Stomach (tissue), 9 donors: ENCODE measurements around the gene PTPRK. TPM values are rescaled to one million over a fixed set of nuclear protein-coding genes. Genes with fewer than 3 reads are reported as not detected.

Experiments used
- DNase-seq, 2 donors: peaks; one replicate each; pipeline versions ENCODE4 v3.0.0 to v3.0.0-alpha.2; 2013 to 2019
- H3K27ac ChIP-seq, 5 donors: fragments of 200-600 bp in 4 of 5; sonication (generic) in 4 of 5; one replicate each; pipeline ENCODE4 v1.5.1; 2013 to 2019; ENCODE audit warnings: mild to moderate bottlenecking in 1 of 5, moderate library complexity in 1 of 5
- H3K27me3 ChIP-seq, 3 donors: fragments of 200-600 bp; sonication (generic); one replicate each; pipeline ENCODE4 v1.5.1; 2017 to 2019; ENCODE audit warnings: mixed run types in 1 of 3
- H3K36me3 ChIP-seq, 4 donors: fragments of 200-600 bp; sonication (generic); 1 replicate in 3 of 4; 2 replicates in 1 of 4; pipeline ENCODE4 v1.5.1; 2016 to 2019
- H3K4me1 ChIP-seq, 4 donors: fragments of 200-600 bp; sonication (generic); one replicate each; pipeline ENCODE4 v1.5.1; 2016 to 2019
- H3K4me3 ChIP-seq, 4 donors: fragments of 200-600 bp; sonication (generic) in 3 of 4; one replicate each; pipeline ENCODE4 v1.5.1; 2016 to 2019; ENCODE audit warnings: mild to moderate bottlenecking in 1 of 4
- H3K9me3 ChIP-seq, 4 donors: fragments of 200-600 bp; sonication (generic); one replicate each; pipeline ENCODE4 v1.5.1; 2016 to 2019
- CTCF ChIP-seq, 7 experiments: fragments of 450-650 bp in 4 of 7; fragments of 200-600 bp in 3 of 7; sonication (generic) in 3 of 7; IDR thresholded peaks; one replicate each; pipeline ENCODE4 v1.5.1; 2016 to 2019; ENCODE audit warnings: antibody characterized with exemption in 7 of 7, control low read depth in 2 of 7, mild to moderate bottlenecking in 1 of 7
- EP300 ChIP-seq: sonication (generic); formaldehyde crosslinking; IDR thresholded peaks from one replicate; pipeline ENCODE4 v1.6.1; 2017; ENCODE audit warnings: antibody characterized with exemption
- POLR2A ChIP-seq, 4 donors: fragments of 450-650 bp; IDR thresholded peaks; one replicate each; pipeline ENCODE4 v1.6.1; 2016; ENCODE audit warnings: antibody characterized with exemption in 4 of 4, control low read depth in 2 of 4, mild to moderate bottlenecking in 1 of 4, moderate library complexity in 1 of 4
- POLR2AphosphoS5 ChIP-seq, 3 donors: sonication (generic); formaldehyde crosslinking; IDR thresholded peaks; one replicate each; pipeline ENCODE4 v1.6.1; 2016; ENCODE audit warnings: antibody characterized with exemption in 3 of 3
- WGBS, 5 donors: extraction: QIAGEN DNeasy Blood & Tissue Kit in 3 of 5; methylation state at CpG; one replicate each; pipeline versions ENCODE4 v1.1.5 to v1.1.7; 2013 to 2018; 5-methylcytosine and 5-hydroxymethylcytosine counted together
- intact Hi-C: fragments of 100-400 bp; cut with DNase I; formaldehyde crosslinking; loops from one replicate; pipeline ENCODE4 v1.15.1; 2023; ENCODE audit warnings: low total_unique reads
- polyA plus RNA-seq, 3 donors: library from polyadenylated mRNA; stranded (reverse); fragments of 200-250 nt; gene quantifications; one replicate each; pipeline ENCODE4 v1.2.3, GENCODE V29; 2013
- total RNA-seq, 5 donors: library from RNA; depleted of rRNA; stranded (reverse); fragments of >200 nt; gene quantifications; one replicate each; pipeline versions ENCODE4 v1.1.0 to v1.2.3, GENCODE V29; 2014 to 2016
- donor health status: healthy with polysubstance abuse.
- donor health status: Bipolar disorder and iron deficiency.
- donor health status: healthy.

The PTPRK gene
- total and polyA plus RNA-seq, 8 donors, result 7.0 to 644 (median 114) TPM

- intact Hi-C loops, result no loop called here
- peaks cover 0 to 20% (median 4%) of the 10 kb centered on the region in 4 donors for H3K4me1 ChIP-seq
- H3K36me3 ChIP-seq, result peaks cover 0 to 1% (median 0%) of the 10 kb centered on the region in 4 donors
- TF ChIP-seq POLR2AphosphoS5 (IDR thresholded peaks at IDR 0.05), result no peak
- no peak for TF ChIP-seq POLR2A (IDR thresholded peaks at IDR 0.05)
- no peak for TF ChIP-seq EP300
- TF ChIP-seq CTCF (IDR thresholded peaks at IDR 0.05), result no peak
- no peak for DNase-seq
- H3K9me3 ChIP-seq, result no peaks in the 10 kb centered on the region
- H3K27me3 ChIP-seq, result no peaks in the 10 kb centered on the region
- 82 to 97% (median 93%) methylated on average over 2 of the region's 2 CpGs for WGBS, 5 donors
- H3K27ac ChIP-seq, result no peak overlapping the region
- H3K4me3 ChIP-seq, result no peak overlapping the region
These were observed 275.5 kb downstream of the PTPRK start for GRCh38 chr6:128244751-128245405.

GRCh38 chr6:128242765-128243403 is 277.5 kb downstream of the PTPRK start:
- Histone ChIP-seq H3K27me3 (no peaks in the 10 kb centered on the region), H3K27ac (no peak overlapping the region), H3K4me1 (peaks cover 0 to 24% (median 6%) of the 10 kb centered on the region in 4 donors), H3K4me3 (no peak overlapping the region), H3K36me3 (peaks cover 0 to 4% (median 0%) of the 10 kb centered on the region in 4 donors), H3K9me3 (no peaks in the 10 kb centered on the region)
- intact Hi-C loops, result no loop called here
- TF ChIP-seq POLR2AphosphoS5 (IDR thresholded peaks at IDR 0.05), result no peak
- 93 to 97% (median 96%) methylated on average over 3 of the region's 3 CpGs for WGBS, 5 donors
- no peak for DNase-seq

- Histone ChIP-seq H3K4me3 (no peak overlapping the region), H3K36me3 (peaks cover 0 to 4% (median 0%) of the 10 kb centered on the region in 4 donors), H3K27ac (no peak overlapping the region), H3K9me3 (no peaks in the 10 kb centered on the region), H3K27me3 (no peaks in the 10 kb centered on the region), H3K4me1 (peaks cover 0 to 15% (median 6%) of the 10 kb centered on the region in 4 donors)
- intact Hi-C loops, result no loop called here
- 70 to 97% (median 79%) methylated on average over 3 of the region's 3 CpGs for WGBS, 5 donors
- TF ChIP-seq CTCF (IDR thresholded peaks at IDR 0.05) (no peak), POLR2A (IDR thresholded peaks at IDR 0.05) (no peak), POLR2AphosphoS5 (IDR thresholded peaks at IDR 0.05) (no peak), EP300 (no peak)
- peak in 1 of 2 donors; percentile 8 for DNase-seq
These were observed 279.2 kb downstream of the PTPRK start for GRCh38 chr6:128241216-128241615.

GRCh38 chr6:128240024-128240428 is 280.4 kb downstream of the PTPRK start:
- Histone ChIP-seq H3K9me3 (no peaks in the 10 kb centered on the region), H3K27me3 (no peaks in the 10 kb centered on the region), H3K4me3 (no peak overlapping the region), H3K27ac (no peak overlapping the region), H3K36me3 (peaks cover 0 to 4% (median 0%) of the 10 kb centered on the region in 4 donors), H3K4me1 (peaks cover 0 to 15% (median 6%) of the 10 kb centered on the region in 4 donors)
- intact Hi-C loops, result no loop called here
- DNase-seq, result no peak
- WGBS, 5 donors, result 64 to 87% (median 69%) methylated on average over 3 of the region's 3 CpGs
- TF ChIP-seq CTCF (IDR thresholded peaks at IDR 0.05) (no peak), POLR2A (IDR thresholded peaks at IDR 0.05) (no peak), EP300 (no peak), POLR2AphosphoS5 (IDR thresholded peaks at IDR 0.05) (no peak)
